Loucy (cell line): ENCODE data around the gene PDE4D.

Source experiments
- H2AFZ ChIP-seq: fragments of 200-600 bp; sonication (generic); 2 replicates; pipeline ENCODE4 v1.6.0; 2016; ENCODE audit warnings: antibody characterized with exemption, mild to moderate bottlenecking, low read length, moderate library complexity
- H3F3A ChIP-seq: fragments of 200-600 bp; 2 replicates; pipeline ENCODE4 v1.6.0; 2016; ENCODE audit warnings: antibody characterized with exemption, low read depth, mild to moderate bottlenecking
- H3K27me3 ChIP-seq: fragments of 200-600 bp; sonication (generic); 2 replicates; pipeline ENCODE4 v1.6.1; 2014; ENCODE audit warnings: low read length, mild to moderate bottlenecking; ENCODE audit not compliant: insufficient read depth, poor library complexity, severe bottlenecking
- H3K36me3 ChIP-seq: fragments of 200-600 bp; sonication (generic); 2 replicates; pipeline ENCODE4 v1.6.1; 2016; ENCODE audit warnings: low read length; ENCODE audit not compliant: insufficient read depth
- H3K4me1 ChIP-seq: fragments of 200-600 bp; sonication (generic); 2 replicates; pipeline ENCODE4 v1.5.1; 2014; ENCODE audit warnings: low read length, mild to moderate bottlenecking; ENCODE audit not compliant: insufficient read depth, poor library complexity, severe bottlenecking
- H3K4me2 ChIP-seq: fragments of 200-600 bp; sonication (generic); 2 replicates; pipeline ENCODE4 v1.6.0; 2014; ENCODE audit warnings: antibody characterized with exemption, low read length, low read depth, mild to moderate bottlenecking; ENCODE audit not compliant: poor library complexity, severe bottlenecking
- H3K4me3 ChIP-seq: fragments of 200-600 bp; sonication (generic); 2 replicates; pipeline ENCODE4 v1.5.1; 2014; ENCODE audit warnings: low read length, mild to moderate bottlenecking, mixed read lengths; ENCODE audit not compliant: poor library complexity, severe bottlenecking
- H3K79me2 ChIP-seq: fragments of 200-600 bp; sonication (generic); 2 replicates; pipeline ENCODE4 v1.6.1; 2014; ENCODE audit warnings: low read length; ENCODE audit not compliant: insufficient read depth
- H3K9ac ChIP-seq: fragments of 200-600 bp; sonication (generic); 2 replicates; pipeline ENCODE4 v1.6.0; 2014; ENCODE audit warnings: mild to moderate bottlenecking, low read depth, low read length, moderate library complexity; ENCODE audit not compliant: poor library complexity, severe bottlenecking
- H3K9me2 ChIP-seq: fragments of 200-600 bp; sonication (generic); replicated peaks from 2 replicates; pipeline ENCODE4 v1.6.1; 2016; ENCODE audit warnings: low read depth, low read length, mixed read lengths
- H3K9me3 ChIP-seq: fragments of 200-600 bp; sonication (generic); 2 replicates; pipeline ENCODE4 v1.6.1; 2014; ENCODE audit warnings: mild to moderate bottlenecking, antibody characterized with exemption, low read length, low read depth; ENCODE audit not compliant: insufficient read depth
- H4K20me1 ChIP-seq: fragments of 200-600 bp; sonication (generic); 2 replicates; pipeline ENCODE4 v1.6.0; 2014; ENCODE audit warnings: antibody characterized with exemption, low read length, mild to moderate bottlenecking; ENCODE audit not compliant: insufficient read depth, poor library complexity, severe bottlenecking
- EZH2phosphoT487 ChIP-seq: fragments of 200-600 bp; IDR thresholded peaks from 2 replicates; pipeline ENCODE4 v1.6.1; 2018; ENCODE audit warnings: antibody characterized with exemption, mild to moderate bottlenecking, moderate library complexity, borderline replicate concordance
- TF ChIP-seq, protein P1 (sequence below): fragments of 200-600 bp; sonication (generic); conservative IDR thresholded peaks from 2 replicates; pipeline ENCODE4 v1.5.1; 2014; ENCODE audit warnings: mild to moderate bottlenecking, antibody characterized with exemption, low read length

The PDE4D gene

GRCh38 chr5:59777028-59777427 lies 116.5 kb downstream of the PDE4D start:
- Histone ChIP-seq H3K4me1 (no peaks in the 10 kb centered on the region), H2AFZ (no peak overlapping the region), H3K9me3 (no peaks in the 10 kb centered on the region), H3F3A (no peaks in the 10 kb centered on the region), H3K79me2 (no peaks in the 10 kb centered on the region), H4K20me1 (no peaks in the 10 kb centered on the region), H3K9me2 (no peaks in the 10 kb centered on the region), H3K4me2 (no peak overlapping the region), H3K4me3 (no peak overlapping the region), H3K36me3 (no peaks in the 10 kb centered on the region), H3K27me3 (no peaks in the 10 kb centered on the region), H3K9ac (no peak overlapping the region)
- TF ChIP-seq, protein P1, sequence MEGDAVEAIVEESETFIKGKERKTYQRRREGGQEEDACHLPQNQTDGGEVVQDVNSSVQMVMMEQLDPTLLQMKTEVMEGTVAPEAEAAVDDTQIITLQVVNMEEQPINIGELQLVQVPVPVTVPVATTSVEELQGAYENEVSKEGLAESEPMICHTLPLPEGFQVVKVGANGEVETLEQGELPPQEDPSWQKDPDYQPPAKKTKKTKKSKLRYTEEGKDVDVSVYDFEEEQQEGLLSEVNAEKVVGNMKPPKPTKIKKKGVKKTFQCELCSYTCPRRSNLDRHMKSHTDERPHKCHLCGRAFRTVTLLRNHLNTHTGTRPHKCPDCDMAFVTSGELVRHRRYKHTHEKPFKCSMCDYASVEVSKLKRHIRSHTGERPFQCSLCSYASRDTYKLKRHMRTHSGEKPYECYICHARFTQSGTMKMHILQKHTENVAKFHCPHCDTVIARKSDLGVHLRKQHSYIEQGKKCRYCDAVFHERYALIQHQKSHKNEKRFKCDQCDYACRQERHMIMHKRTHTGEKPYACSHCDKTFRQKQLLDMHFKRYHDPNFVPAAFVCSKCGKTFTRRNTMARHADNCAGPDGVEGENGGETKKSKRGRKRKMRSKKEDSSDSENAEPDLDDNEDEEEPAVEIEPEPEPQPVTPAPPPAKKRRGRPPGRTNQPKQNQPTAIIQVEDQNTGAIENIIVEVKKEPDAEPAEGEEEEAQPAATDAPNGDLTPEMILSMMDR, result no peak
- no peak for TF ChIP-seq EZH2phosphoT487

DNA sequence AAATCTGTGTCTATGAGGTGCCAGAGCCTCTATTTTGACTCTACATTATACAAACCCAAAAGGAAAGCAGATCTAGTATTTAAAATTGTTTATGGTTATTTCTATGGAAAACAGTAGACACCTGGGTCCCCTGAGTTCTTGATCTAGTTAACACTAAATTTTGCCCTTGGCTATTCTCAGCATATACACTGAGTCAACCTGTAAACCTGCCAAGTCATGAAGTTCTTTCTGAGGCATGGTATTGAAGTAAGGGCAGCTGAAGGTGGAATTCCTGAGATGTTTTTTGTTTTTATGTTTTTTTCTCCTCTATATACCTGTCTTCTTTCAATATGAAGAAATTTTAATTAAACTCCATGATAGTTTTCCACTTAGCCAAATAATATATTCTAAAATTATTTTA lies 120.2 kb downstream of the PDE4D start:
- no peaks in the 10 kb centered on the region for H3F3A ChIP-seq
- no peaks in the 10 kb centered on the region for H3K27me3 ChIP-seq
- no peak overlapping the region for H3K9ac ChIP-seq
- no peaks in the 10 kb centered on the region for H3K36me3 ChIP-seq
- H3K4me2 ChIP-seq, result no peak overlapping the region
- no peaks in the 10 kb centered on the region for H3K9me2 ChIP-seq
- no peak overlapping the region for H2AFZ ChIP-seq
- H3K9me3 ChIP-seq, result no peaks in the 10 kb centered on the region
- no peak overlapping the region for H3K4me3 ChIP-seq
- TF ChIP-seq EZH2phosphoT487, result no peak
- TF ChIP-seq, protein P1, result no peak
- no peaks in the 10 kb centered on the region for H4K20me1 ChIP-seq
- H3K79me2 ChIP-seq, result no peaks in the 10 kb centered on the region
- H3K4me1 ChIP-seq, result no peaks in the 10 kb centered on the region

- H3K79me2 ChIP-seq, result no peaks in the 10 kb centered on the region
- H3K4me3 ChIP-seq, result no peak overlapping the region
- H3K9ac ChIP-seq, result no peak overlapping the region
- H3K4me2 ChIP-seq, result no peak overlapping the region
- no peaks in the 10 kb centered on the region for H3K9me2 ChIP-seq
- TF ChIP-seq, protein P1, result no peak
- TF ChIP-seq EZH2phosphoT487, result no peak
- no peak overlapping the region for H2AFZ ChIP-seq
- no peaks in the 10 kb centered on the region for H4K20me1 ChIP-seq
- H3K36me3 ChIP-seq, result no peaks in the 10 kb centered on the region
- no peaks in the 10 kb centered on the region for H3K4me1 ChIP-seq
- H3K27me3 ChIP-seq, result no peaks in the 10 kb centered on the region
- H3F3A ChIP-seq, result no peaks in the 10 kb centered on the region
- H3K9me3 ChIP-seq, result no peaks in the 10 kb centered on the region
Observed at GRCh38 chr5:59772757-59773156, 120.8 kb downstream of the PDE4D start.
